HepG2 (cell line): ENCODE results near the gene OR1M1. TPM values are rescaled to one million over a fixed set of nuclear protein-coding genes. Genes with fewer than 3 reads are reported as not detected.
A peak's percentile ranks its signal among the peaks of the same experiment; 100 is the strongest.

Experiments
- ATF7 ChIP-seq, 2 experiments: fragments of 450-650 bp in 1 of 2; sonication (generic) in 1 of 2; formaldehyde crosslinking in 1 of 2; IDR thresholded peaks; 2 replicates each; pipeline versions ENCODE4 v1.4.0 to v1.6.1; 2016 to 2020; ENCODE audit warnings: antibody characterized with exemption in 1 of 2, mild to moderate bottlenecking in 1 of 2, missing genetic modification reagents in 1 of 2
- CEBPZ ChIP-seq: IDR thresholded peaks from 2 replicates; pipeline ENCODE4 v1.6.1; 2012; ENCODE audit warnings: low read length, improper control_type of control experiment
- KDM2A ChIP-seq: sonication (generic); formaldehyde crosslinking; IDR thresholded peaks from 2 replicates; pipeline ENCODE4 v1.4.0; 2020; ENCODE audit warnings: low read depth, missing genetic modification reagents, borderline replicate concordance
- LRRFIP1 ChIP-seq: sonication (generic); formaldehyde crosslinking; conservative IDR thresholded peaks from 2 replicates; pipeline ENCODE4 v1.4.0; 2020; ENCODE audit warnings: missing genetic modification reagents
- MAX ChIP-seq: IDR thresholded peaks from 2 replicates; pipeline ENCODE4 v1.6.1; 2012; ENCODE audit warnings: inconsistent platforms
- MLXIP ChIP-seq: sonication (generic); formaldehyde crosslinking; IDR thresholded peaks from 2 replicates; pipeline ENCODE4 v1.9.0; 2021; ENCODE audit warnings: missing genetic modification reagents, borderline replicate concordance
- NFE2L2 ChIP-seq: fragments of 150-350 bp; IDR thresholded peaks from 2 replicates; pipeline ENCODE4 v1.6.1; 2014; ENCODE audit warnings: low read length
- NRL ChIP-seq: sonication (generic); formaldehyde crosslinking; IDR thresholded peaks from 2 replicates; pipeline ENCODE4 v1.5.0; 2020; ENCODE audit warnings: missing genetic modification reagents, mild to moderate bottlenecking, moderate library complexity, borderline replicate concordance
- PCBP2 ChIP-seq: fragments of 200-400 bp; formaldehyde crosslinking; optimal IDR thresholded peaks from 2 replicates; pipeline ENCODE3; 2018; ENCODE audit warnings: low read length, low read depth; ENCODE audit not compliant: poor library complexity, severe bottlenecking
- RBAK ChIP-seq: sonication (generic); formaldehyde crosslinking; IDR thresholded peaks from 2 replicates; pipeline ENCODE4 v1.5.1; 2020; ENCODE audit warnings: mild to moderate bottlenecking, missing genetic modification reagents
- TERF1 ChIP-seq: sonication (generic); formaldehyde crosslinking; IDR thresholded peaks from 2 replicates; pipeline ENCODE4 v1.8.0; 2022; ENCODE audit warnings: mild to moderate bottlenecking, missing genetic modification reagents, moderate library complexity
- ZNF160 ChIP-seq: sonication (generic); formaldehyde crosslinking; IDR thresholded peaks from 2 replicates; pipeline ENCODE4 v1.8.0; 2022; ENCODE audit warnings: mild to moderate bottlenecking, inconsistent platforms, missing genetic modification reagents
- ZNF20 ChIP-seq: sonication (generic); formaldehyde crosslinking; IDR thresholded peaks from 2 replicates; pipeline ENCODE4 v1.4.0; 2020; ENCODE audit warnings: mild to moderate bottlenecking, moderate library complexity, missing genetic modification reagents
- ZNF230 ChIP-seq: sonication (generic); formaldehyde crosslinking; IDR thresholded peaks from 2 replicates; pipeline ENCODE4 v1.4.0; 2020; ENCODE audit warnings: mild to moderate bottlenecking, missing genetic modification reagents
- ZNF33B ChIP-seq: sonication (generic); formaldehyde crosslinking; IDR thresholded peaks from 2 replicates; pipeline ENCODE4 v1.5.1; 2020; ENCODE audit warnings: mild to moderate bottlenecking, missing genetic modification reagents
- ZNF883 ChIP-seq: sonication (generic); formaldehyde crosslinking; IDR thresholded peaks from 2 replicates; pipeline ENCODE4 v1.5.1; 2020; ENCODE audit warnings: mild to moderate bottlenecking, missing genetic modification reagents; ENCODE audit errors: not compliant biosample characterization
- polyA plus RNA-seq, 8 experiments: library from polyadenylated mRNA; depleted of rRNA in 3 of 8; stranded (reverse) in 7 of 8; unstranded in 1 of 8; fragments of >200 nt; fragmentation: Illumina TruSeq in 4 of 8; extraction: Trizol in 4 of 8; gene quantifications; 2 replicates each; pipeline versions ENCODE4 v1.2.1 to v1.2.3, GENCODE V29; 2011 to 2016; ENCODE audit warnings: low read depth in 4 of 8, missing spikeins in 1 of 8, mixed read lengths in 1 of 8; ENCODE audit not compliant: insufficient read depth in 1 of 8
- total RNA-seq, 5 experiments: library from RNA; depleted of rRNA; stranded (reverse); fragments of >200 nt; fragmentation: Illumina TruSeq; extraction: Trizol; gene quantifications; 2 replicates each; pipeline ENCODE4 v1.2.3, GENCODE V29; 2016; ENCODE audit warnings: low read depth in 1 of 5

OR1M1 gene
- total and polyA plus RNA-seq, 2 of the 13 experiments (the other 11 are each of a cell fraction or from before 2014, with no cell fraction given), result not detected

GRCh38 chr19:9140159-9140874, 53.5 kb downstream of the OR1M1 start, which contains the start of gene ZNF317 (continued):
- TF ChIP-seq TERF1 (CRISPR knock-in tag) (no peak), ATF7 (IDR thresholded peaks at IDR 0.05) (no peak), ATF7 (CRISPR knock-in tag; IDR thresholded peaks at IDR 0.05) (no peak), MAX (peak; percentile 79), LRRFIP1 (no peak), NFE2L2 (no peak), RBAK (CRISPR knock-in tag) (no peak), CEBPZ (no peak), ZNF883 (CRISPR knock-in tag) (peak; percentile 85), NRL (CRISPR knock-in tag) (0 out of 2 replicates have a peak, but pooled peaks have one; percentile 83), ZNF160 (peak; percentile 68; the same call in 1 of the 2 replicates), PCBP2 (no peak), ZNF20 (CRISPR knock-in tag) (no peak), MLXIP (CRISPR knock-in tag) (no peak), ZNF33B (CRISPR knock-in tag) (no peak), ZNF230 (no peak; the same call in 1 of the 2 replicates), KDM2A (CRISPR knock-in tag) (peak; percentile 91)
